HepG2 (cell line): Measurements from ENCODE around the gene CCNL1. TPM values are rescaled to one million over a fixed set of nuclear protein-coding genes. Genes with fewer than 3 reads are reported as not detected.

Experiments used
- CBX2 ChIP-seq, 2 experiments: fragments of 200-600 bp in 1 of 2; sonication (generic); formaldehyde crosslinking in 1 of 2; IDR thresholded peaks; 2 replicates each; pipeline versions ENCODE4 v1.7.0 to v1.8.1; 2018 to 2022; ENCODE audit warnings: low read depth in 2 of 2, low read length in 1 of 2, mild to moderate bottlenecking in 1 of 2, missing genetic modification reagents in 1 of 2
- GPN1 ChIP-seq: sonication (generic); formaldehyde crosslinking; IDR thresholded peaks from 2 replicates; pipeline ENCODE4 v1.5.1; 2020; ENCODE audit warnings: missing genetic modification reagents, borderline replicate concordance
- HHEX ChIP-seq: IDR thresholded peaks from 2 replicates; pipeline ENCODE4 v1.6.1; 2016; ENCODE audit warnings: control low read depth
- JARID2 ChIP-seq: sonication (generic); formaldehyde crosslinking; IDR thresholded peaks from 2 replicates; pipeline ENCODE4 v1.8.1; 2023; ENCODE audit warnings: missing genetic modification reagents, inconsistent platforms; ENCODE audit not compliant: insufficient replicate concordance
- MIXL1 ChIP-seq: IDR thresholded peaks from 2 replicates; pipeline ENCODE4 v1.6.1; 2016
- TGIF2 ChIP-seq: IDR thresholded peaks from 2 replicates; pipeline ENCODE4 v1.6.1; 2016; ENCODE audit warnings: control low read depth, missing compliant biosample characterization
- TSC22D2 ChIP-seq: sonication (generic); formaldehyde crosslinking; IDR thresholded peaks from 2 replicates; pipeline ENCODE4 v1.5.1; 2020; ENCODE audit warnings: missing genetic modification reagents, mild to moderate bottlenecking, borderline replicate concordance
- ZBTB20 ChIP-seq: sonication (generic); formaldehyde crosslinking; IDR thresholded peaks from 2 replicates; pipeline ENCODE4 v1.8.1; 2023; ENCODE audit warnings: missing genetic modification reagents, low read depth, mild to moderate bottlenecking, borderline replicate concordance
- ZNF280B ChIP-seq: sonication (generic); formaldehyde crosslinking; IDR thresholded peaks from 2 replicates; pipeline ENCODE4 v1.5.0; 2020; ENCODE audit warnings: missing genetic modification reagents, mild to moderate bottlenecking, borderline replicate concordance
- ZNF296 ChIP-seq: sonication (generic); formaldehyde crosslinking; conservative IDR thresholded peaks from 2 replicates; pipeline ENCODE4 v1.5.0; 2020; ENCODE audit warnings: mild to moderate bottlenecking, missing genetic modification reagents
- ZNF34 ChIP-seq: sonication (generic); formaldehyde crosslinking; IDR thresholded peaks from 2 replicates; pipeline ENCODE4 v1.4.0; 2020; ENCODE audit warnings: mild to moderate bottlenecking, missing genetic modification reagents, borderline replicate concordance
- ZNF414 ChIP-seq: sonication (generic); formaldehyde crosslinking; IDR thresholded peaks from 2 replicates; pipeline ENCODE4 v1.5.0; 2020; ENCODE audit warnings: missing genetic modification reagents
- ZNF614 ChIP-seq: IDR thresholded peaks from 2 replicates; pipeline ENCODE4 v1.6.1; 2018; ENCODE audit warnings: missing biosample characterization, missing genetic modification reagents, inconsistent platforms, borderline replicate concordance
- polyA plus RNA-seq, 8 experiments: library from polyadenylated mRNA; depleted of rRNA in 3 of 8; stranded (reverse) in 7 of 8; unstranded in 1 of 8; fragments of >200 nt; fragmentation: Illumina TruSeq in 4 of 8; extraction: Trizol in 4 of 8; gene quantifications; 2 replicates each; pipeline versions ENCODE4 v1.2.1 to v1.2.3, GENCODE V29; 2011 to 2016; ENCODE audit warnings: low read depth in 4 of 8, missing spikeins in 1 of 8, mixed read lengths in 1 of 8; ENCODE audit not compliant: insufficient read depth in 1 of 8
- total RNA-seq, 5 experiments: library from RNA; depleted of rRNA; stranded (reverse); fragments of >200 nt; fragmentation: Illumina TruSeq; extraction: Trizol; gene quantifications; 2 replicates each; pipeline ENCODE4 v1.2.3, GENCODE V29; 2016; ENCODE audit warnings: low read depth in 1 of 5
- TF ChIP-seq, protein P1 (sequence below): sonication (generic); formaldehyde crosslinking; IDR thresholded peaks from 2 replicates; pipeline ENCODE4 v1.4.0; 2020; ENCODE audit warnings: mild to moderate bottlenecking, missing genetic modification reagents
- TF ChIP-seq, protein P2 (sequence below): sonication (generic); formaldehyde crosslinking; IDR thresholded peaks from 2 replicates; pipeline ENCODE4 v1.5.0; 2020; ENCODE audit warnings: mild to moderate bottlenecking, missing genetic modification reagents, borderline replicate concordance

Gene CCNL1
- total and polyA plus RNA-seq, 2 of the 13 experiments (the other 11 are each of a cell fraction or from before 2014, with no cell fraction given) = 151 to 303 TPM

GRCh38 chr3:157120071-157120892 lies 39.7 kb downstream of the CCNL1 start (continued):
- peak; percentile 91 for TF ChIP-seq TGIF2 (CRISPR knock-in tag)
- TF ChIP-seq ZNF296 (CRISPR knock-in tag) = 0 out of 2 replicates have a peak, but pooled peaks have one; percentile 66
- TF ChIP-seq GPN1 (CRISPR knock-in tag) = no peak
- peak; percentile 84; the same call in 1 of the 2 replicates for TF ChIP-seq ZNF614 (CRISPR knock-in tag)
- peak; percentile 97 for TF ChIP-seq ZNF280B (CRISPR knock-in tag)
- TF ChIP-seq ZNF414 (CRISPR knock-in tag) = peak; percentile 85; the same call in 1 of the 2 replicates
- TF ChIP-seq, protein P1, sequence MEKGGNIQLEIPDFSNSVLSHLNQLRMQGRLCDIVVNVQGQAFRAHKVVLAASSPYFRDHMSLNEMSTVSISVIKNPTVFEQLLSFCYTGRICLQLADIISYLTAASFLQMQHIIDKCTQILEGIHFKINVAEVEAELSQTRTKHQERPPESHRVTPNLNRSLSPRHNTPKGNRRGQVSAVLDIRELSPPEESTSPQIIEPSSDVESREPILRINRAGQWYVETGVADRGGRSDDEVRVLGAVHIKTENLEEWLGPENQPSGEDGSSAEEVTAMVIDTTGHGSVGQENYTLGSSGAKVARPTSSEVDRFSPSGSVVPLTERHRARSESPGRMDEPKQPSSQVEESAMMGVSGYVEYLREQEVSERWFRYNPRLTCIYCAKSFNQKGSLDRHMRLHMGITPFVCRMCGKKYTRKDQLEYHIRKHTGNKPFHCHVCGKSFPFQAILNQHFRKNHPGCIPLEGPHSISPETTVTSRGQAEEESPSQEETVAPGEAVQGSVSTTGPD = peak; percentile 74; the same call in 1 of the 2 replicates
- TF ChIP-seq TSC22D2 (CRISPR knock-in tag) = peak; percentile 89; the same call in 1 of the 2 replicates
- TF ChIP-seq JARID2 (CRISPR knock-in tag) = no peak
- TF ChIP-seq CBX2 (IDR thresholded peaks at IDR 0.05; ENCODE audit: low read depth, low read length) = no peak
- 0 out of 2 replicates have a peak, but pooled peaks have one; percentile 77 for TF ChIP-seq CBX2 (CRISPR knock-in tag; IDR thresholded peaks at IDR 0.05; ENCODE audit: low read depth)
- peak; percentile 41; the same call in 1 of the 2 replicates for TF ChIP-seq ZBTB20 (CRISPR knock-in tag)
- TF ChIP-seq, protein P2, sequence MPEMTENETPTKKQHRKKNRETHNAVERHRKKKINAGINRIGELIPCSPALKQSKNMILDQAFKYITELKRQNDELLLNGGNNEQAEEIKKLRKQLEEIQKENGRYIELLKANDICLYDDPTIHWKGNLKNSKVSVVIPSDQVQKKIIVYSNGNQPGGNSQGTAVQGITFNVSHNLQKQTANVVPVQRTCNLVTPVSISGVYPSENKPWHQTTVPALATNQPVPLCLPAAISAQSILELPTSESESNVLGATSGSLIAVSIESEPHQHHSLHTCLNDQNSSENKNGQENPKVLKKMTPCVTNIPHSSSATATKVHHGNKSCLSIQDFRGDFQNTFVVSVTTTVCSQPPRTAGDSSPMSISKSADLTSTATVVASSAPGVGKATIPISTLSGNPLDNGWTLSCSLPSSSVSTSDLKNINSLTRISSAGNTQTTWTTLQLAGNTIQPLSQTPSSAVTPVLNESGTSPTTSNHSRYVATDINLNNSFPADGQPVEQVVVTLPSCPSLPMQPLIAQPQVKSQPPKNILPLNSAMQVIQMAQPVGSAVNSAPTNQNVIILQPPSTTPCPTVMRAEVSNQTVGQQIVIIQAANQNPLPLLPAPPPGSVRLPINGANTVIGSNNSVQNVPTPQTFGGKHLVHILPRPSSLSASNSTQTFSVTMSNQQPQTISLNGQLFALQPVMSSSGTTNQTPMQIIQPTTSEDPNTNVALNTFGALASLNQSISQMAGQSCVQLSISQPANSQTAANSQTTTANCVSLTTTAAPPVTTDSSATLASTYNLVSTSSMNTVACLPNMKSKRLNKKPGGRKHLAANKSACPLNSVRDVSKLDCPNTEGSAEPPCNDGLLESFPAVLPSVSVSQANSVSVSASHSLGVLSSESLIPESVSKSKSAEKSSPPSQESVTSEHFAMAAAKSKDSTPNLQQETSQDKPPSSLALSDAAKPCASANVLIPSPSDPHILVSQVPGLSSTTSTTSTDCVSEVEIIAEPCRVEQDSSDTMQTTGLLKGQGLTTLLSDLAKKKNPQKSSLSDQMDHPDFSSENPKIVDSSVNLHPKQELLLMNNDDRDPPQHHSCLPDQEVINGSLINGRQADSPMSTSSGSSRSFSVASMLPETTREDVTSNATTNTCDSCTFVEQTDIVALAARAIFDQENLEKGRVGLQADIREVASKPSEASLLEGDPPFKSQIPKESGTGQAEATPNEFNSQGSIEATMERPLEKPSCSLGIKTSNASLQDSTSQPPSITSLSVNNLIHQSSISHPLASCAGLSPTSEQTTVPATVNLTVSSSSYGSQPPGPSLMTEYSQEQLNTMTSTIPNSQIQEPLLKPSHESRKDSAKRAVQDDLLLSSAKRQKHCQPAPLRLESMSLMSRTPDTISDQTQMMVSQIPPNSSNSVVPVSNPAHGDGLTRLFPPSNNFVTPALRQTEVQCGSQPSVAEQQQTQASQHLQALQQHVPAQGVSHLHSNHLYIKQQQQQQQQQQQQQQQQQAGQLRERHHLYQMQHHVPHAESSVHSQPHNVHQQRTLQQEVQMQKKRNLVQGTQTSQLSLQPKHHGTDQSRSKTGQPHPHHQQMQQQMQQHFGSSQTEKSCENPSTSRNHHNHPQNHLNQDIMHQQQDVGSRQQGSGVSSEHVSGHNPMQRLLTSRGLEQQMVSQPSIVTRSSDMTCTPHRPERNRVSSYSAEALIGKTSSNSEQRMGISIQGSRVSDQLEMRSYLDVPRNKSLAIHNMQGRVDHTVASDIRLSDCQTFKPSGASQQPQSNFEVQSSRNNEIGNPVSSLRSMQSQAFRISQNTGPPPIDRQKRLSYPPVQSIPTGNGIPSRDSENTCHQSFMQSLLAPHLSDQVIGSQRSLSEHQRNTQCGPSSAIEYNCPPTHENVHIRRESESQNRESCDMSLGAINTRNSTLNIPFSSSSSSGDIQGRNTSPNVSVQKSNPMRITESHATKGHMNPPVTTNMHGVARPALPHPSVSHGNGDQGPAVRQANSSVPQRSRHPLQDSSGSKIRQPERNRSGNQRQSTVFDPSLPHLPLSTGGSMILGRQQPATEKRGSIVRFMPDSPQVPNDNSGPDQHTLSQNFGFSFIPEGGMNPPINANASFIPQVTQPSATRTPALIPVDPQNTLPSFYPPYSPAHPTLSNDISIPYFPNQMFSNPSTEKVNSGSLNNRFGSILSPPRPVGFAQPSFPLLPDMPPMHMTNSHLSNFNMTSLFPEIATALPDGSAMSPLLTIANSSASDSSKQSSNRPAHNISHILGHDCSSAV = peak; percentile 90; the same call in 1 of the 2 replicates
- peak; percentile 83 for TF ChIP-seq MIXL1 (CRISPR knock-in tag)
- peak; percentile 90 for TF ChIP-seq HHEX (CRISPR knock-in tag)
- no peak for TF ChIP-seq ZNF34 (CRISPR knock-in tag)
